HG03378 (cell line): ENCODE data around the gene HOXC11.

Experiments used
- ATAC-seq: cut with Tn5 transposase; IDR thresholded peaks from one replicate; pipeline ENCODE4 v1.9.1; 2021; ENCODE audit warnings: mild to moderate bottlenecking, moderate library complexity; ENCODE audit not compliant: unreplicated experiment

Gene HOXC11

DNA sequence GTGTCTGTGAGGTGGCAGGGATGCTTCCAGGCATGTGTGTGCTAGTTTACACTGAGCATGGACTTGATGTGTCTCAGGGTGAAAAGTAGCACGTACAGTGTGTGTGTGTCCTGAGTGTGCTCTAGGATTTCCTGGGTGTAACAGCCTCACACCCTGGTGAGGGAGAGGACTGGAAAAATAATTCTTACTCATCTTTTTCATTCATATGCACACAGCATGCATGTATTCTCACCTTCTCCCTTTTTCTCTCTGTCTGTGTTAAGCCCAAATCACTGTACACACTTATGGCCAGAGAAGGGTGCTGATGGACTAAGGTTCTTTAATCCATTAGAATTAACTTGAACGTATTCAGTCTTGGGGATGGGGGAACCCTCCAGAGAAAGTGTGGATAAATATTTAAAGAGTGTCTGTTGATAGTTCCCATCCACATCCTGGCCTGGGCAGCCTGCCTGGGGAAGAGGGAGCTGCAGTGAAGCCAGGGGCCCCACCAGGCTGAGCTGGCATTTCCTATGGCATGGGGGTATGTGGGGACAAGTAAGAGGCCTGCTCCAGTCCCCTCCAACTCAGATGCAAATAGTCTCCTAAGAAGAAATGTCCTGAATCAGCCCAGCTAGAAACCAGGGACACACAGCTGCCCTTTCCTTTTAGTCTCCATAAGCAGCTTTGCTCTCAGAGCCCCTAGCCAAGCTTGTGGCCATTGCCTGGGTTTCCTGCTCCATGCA, 34.8 kb downstream of the HOXC11 start:
- no peak for ATAC-seq

GRCh38 chr12:54008260-54008552, 35.3 kb downstream of the HOXC11 start:
- ATAC-seq = no peak

DNA sequence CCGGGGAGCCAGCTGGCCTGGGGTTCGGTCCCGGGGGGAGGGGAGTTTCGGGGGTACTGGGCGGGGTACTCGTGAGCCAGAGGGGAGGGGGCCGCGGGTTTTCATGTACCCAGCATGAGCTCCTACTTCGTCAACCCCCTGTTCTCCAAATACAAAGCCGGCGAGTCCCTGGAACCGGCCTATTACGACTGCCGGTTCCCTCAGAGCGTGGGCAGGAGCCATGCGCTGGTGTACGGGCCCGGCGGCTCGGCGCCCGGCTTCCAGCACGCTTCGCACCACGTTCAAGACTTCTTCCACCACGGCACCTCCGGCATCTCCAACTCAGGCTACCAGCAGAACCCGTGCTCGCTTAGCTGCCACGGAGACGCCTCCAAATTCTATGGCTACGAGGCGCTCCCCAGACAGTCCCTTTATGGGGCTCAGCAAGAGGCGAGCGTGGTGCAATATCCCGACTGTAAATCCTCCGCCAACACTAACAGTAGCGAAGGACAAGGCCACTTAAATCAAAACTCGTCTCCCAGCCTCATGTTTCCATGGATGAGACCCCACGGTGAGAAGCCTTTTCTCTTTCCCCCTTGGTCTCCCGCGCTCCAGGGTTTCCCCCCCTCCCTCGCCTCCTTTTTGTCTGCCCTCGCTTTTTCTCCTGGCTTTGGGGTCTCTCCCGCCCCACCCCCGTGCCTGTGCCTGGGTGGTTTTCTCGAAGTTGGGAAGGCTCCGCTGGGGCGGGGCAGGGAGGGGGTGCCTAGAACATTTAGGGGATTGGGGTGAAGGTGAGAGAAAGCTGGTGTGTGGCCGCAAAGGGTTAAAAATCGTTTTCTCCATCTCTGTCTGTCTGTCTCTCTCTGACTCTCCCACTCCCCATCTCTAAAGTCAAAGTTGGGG, 36.5 kb downstream of the HOXC11 start:
- ATAC-seq = no peak

GRCh38 chr12:54010053-54010971, 37.4 kb downstream of the HOXC11 start:
- ATAC-seq = no peak

- no peak for ATAC-seq
Observed at GRCh38 chr12:54010972-54011664, 38.2 kb downstream of the HOXC11 start.

- ATAC-seq = no peak
Observed at GRCh38 chr12:54011665-54012532, 39.0 kb downstream of the HOXC11 start.

DNA sequence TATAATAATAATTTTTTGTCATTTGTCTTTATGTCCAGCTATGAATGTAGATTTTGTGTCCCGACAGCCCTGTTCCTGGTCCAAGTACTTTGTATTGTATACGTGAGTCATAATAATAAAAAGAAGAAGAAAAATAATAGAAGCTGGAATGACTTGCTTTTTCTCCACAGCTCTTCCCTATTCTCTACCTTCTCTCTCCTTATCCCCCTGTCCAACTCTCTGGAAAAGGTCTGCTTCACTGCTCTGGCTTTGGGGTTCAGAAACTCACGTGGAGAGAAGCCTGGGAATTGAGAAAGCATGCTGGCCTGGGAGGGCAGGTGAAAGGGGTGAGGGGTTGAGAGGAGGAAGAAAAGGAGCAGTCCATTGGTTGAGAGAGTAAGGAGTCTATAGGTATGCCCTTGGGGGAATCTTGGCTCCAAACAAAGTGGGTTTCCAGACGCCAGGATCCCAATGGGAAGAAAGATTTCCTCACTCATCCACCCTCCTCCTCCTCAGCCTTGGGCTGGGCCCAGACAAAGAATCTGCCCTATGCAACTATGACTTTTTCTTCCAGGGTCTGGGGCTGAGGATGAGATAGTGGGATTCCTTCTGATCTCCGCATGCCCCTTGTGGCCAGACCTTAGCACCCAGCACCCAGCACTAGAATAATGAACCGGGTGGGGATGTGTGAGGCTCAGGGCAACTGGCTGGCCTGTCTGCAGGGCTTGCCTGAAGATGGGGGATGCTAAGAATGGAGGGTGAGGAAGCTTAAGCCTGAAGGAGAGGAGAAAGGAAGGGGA, 39.9 kb downstream of the HOXC11 start:
- no peak for ATAC-seq

DNA sequence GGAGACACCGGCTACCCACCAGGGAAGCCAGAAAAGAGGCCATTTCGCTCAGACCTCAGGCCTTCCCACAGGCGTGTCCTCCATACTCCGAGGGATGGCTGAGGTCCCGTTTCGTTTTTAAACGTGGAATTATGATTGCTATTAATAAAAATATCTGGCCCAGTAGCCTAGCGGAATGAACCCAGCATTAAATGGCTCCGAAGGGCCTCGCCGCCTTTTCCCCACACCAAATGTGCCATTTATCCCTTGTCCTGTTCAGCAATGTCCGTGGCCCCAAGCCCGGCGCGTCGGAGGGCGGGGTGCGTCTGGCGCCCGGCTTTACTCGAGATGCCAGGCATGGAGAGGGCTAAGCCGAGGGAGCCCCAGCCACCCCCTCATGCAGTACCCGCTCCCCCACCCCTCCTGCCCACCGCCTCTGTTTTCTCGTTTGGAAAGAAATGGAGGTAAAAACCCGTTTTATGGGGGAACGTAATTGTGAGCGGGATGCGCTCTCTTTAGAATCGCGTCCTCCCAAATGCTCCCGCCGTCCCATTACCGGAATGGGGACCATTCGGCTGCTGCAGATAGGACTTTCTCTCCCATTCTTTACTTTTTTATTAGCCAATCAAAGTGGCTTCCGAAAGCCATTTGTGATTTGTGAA, 41.6 kb downstream of the HOXC11 start:
- ATAC-seq = no peak

- ATAC-seq = no peak
Observed at GRCh38 chr12:54015018-54015931, 42.3 kb downstream of the HOXC11 start.

GRCh38 chr12:54016051-54016450, 43.1 kb downstream of the HOXC11 start:
- ATAC-seq = no peak

DNA sequence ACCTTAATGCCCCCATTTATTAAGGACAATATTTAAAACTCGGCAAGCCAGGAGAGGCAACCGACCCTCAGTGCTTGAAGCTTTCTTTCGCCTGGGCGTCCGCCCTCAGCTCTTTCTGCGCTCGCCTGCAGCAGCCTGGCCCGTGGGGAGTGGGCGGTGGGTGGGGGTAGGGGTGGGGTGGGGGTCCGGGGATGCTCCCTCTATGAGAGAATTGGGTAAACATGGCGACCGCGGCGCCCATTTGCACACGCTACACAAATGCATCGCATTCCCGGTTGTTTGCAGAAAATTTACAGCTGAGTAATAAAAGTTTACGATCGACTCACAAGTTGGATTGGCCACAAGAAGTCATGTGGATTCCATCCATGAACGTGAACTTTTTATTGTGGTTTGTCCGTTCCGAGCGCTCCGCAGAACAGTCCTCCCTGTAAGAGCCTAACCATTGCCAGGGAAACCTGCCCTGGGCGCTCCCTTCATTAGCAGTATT, 43.6 kb downstream of the HOXC11 start:
- no peak for ATAC-seq

- no peak for ATAC-seq
Observed at GRCh38 chr12:54017027-54017788, 44.3 kb downstream of the HOXC11 start.

DNA sequence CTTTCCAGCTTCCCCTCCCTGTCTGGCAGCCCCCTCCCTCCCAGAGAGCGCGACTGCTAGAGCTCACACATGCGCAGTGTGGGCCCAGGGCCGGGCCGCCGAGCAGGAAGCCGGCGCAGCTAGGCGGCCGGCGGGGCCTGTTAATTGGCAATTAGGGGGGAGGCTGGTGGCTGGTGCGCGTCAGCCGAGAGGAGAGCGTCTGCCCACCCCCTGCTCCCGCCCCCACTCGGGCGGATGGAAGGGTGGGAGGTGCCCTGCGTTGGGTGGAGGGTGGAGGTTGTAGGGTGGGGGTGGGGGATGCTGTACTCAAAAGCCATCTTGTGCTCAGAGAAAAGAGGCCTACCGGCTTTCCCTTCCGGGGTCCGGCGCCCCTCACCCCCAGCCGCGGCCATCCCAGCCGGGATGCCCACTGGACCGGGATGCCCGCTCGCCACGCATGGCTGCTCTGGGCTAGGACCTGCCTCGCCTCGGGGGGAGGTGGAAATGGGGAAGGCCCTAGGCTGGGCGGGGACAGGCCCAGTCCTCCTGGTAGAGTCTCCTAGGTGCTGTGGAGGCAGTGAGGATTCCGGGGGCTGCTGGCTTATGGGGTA, 45.0 kb downstream of the HOXC11 start:
- ATAC-seq = no peak

GRCh38 chr12:54018468-54018984, 45.6 kb downstream of the HOXC11 start:
- no peak for ATAC-seq

- no peak for ATAC-seq
Observed at GRCh38 chr12:54019091-54019811, 46.3 kb downstream of the HOXC11 start.
